SW480 (cell line): Measurements from ENCODE around the gene UNCX.
A peak's percentile ranks its signal among the peaks of the same experiment; 100 is the strongest.

Experiments used
- DNase-seq: peaks from one replicate; pipeline ENCODE4 v3.0.0-alpha.2; 2016; ENCODE audit warnings: low spot score

The UNCX gene

DNA sequence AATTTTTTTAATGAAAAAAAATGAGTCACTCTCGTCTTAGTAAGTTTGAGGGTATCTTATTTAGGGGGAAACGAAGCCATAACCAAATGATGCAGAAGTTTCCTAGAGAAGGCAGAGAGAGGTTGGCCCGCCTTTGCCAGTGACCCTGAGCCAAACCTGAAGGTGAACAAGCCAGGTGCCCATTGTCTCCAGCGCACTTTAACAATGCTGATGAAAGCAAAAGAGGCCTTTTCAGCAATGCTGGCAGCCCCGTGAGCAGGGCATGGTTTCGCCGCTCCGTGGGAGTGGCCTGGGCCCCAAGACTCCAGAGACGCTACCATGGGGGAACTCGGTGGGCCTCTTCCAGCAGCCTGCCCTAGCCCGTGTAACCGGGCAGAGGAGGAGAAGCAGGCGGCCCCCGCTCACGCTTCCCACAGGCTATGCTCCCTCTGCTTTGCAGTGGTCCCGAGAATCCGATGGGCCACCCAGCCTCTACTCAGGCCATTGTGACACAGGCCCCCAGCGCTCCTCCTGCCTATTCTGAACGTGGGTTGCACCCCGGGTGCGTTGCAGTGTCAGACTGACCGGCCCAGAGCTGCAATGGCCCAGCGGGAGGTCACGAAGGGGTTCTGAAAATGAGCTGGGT is 14.0 kb upstream of the UNCX start:
- DNase-seq, result no peak

DNA sequence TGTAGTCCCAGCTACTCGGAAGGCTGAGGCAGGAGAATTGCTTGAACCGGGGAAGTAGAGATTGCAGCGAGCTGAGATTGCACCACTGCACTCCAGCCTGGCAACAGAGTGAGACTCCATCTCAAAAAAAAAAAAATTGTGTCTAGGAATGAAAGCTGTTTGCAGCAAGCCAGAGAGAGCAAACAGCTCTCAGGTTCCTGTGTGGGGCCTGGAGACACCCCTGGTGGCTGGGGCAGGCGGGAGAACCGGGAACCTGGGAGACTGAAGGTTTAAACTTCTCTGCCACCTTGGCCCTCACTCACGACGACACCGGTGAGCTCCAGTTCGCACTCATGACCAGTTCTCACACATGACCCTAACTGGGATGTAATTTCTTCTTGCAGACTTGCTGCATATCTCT is 13.2 kb upstream of the UNCX start:
- DNase-seq, result no peak

DNA sequence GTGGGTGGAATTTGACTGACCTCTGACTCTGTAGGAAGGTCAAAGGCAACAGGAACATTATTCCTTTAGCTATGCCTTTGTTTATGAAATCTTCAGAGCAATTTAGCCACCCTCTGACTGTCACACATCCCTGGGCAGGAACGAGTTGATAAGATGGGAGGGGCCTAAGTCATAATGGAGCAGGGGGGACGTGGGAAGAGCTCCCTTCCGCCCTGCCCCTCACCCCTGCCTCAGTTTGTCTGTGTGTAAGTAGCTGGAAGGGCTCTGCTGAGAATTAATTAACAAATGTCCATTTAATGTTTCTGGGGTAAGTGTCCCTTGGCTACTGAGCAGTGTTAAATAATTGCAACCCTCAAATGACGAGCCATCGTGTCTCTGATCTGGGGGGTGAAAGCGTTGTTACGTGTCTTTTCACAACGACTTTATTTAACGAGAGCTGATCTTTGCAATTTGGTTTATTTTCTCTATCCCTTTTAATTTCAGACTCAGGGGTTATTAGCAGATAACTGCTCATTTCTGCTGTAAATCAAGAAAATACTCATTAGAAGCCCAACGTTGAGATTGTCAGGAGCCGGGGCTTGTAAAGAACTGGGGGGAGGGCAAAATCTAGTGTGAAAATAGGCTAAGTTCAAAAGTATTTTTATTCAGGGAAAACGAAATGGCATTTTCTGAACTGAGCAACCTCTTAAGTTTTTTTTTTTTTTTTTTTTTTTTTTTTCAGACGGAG is 12.5 kb upstream of the UNCX start:
- DNase-seq, result no peak

DNA sequence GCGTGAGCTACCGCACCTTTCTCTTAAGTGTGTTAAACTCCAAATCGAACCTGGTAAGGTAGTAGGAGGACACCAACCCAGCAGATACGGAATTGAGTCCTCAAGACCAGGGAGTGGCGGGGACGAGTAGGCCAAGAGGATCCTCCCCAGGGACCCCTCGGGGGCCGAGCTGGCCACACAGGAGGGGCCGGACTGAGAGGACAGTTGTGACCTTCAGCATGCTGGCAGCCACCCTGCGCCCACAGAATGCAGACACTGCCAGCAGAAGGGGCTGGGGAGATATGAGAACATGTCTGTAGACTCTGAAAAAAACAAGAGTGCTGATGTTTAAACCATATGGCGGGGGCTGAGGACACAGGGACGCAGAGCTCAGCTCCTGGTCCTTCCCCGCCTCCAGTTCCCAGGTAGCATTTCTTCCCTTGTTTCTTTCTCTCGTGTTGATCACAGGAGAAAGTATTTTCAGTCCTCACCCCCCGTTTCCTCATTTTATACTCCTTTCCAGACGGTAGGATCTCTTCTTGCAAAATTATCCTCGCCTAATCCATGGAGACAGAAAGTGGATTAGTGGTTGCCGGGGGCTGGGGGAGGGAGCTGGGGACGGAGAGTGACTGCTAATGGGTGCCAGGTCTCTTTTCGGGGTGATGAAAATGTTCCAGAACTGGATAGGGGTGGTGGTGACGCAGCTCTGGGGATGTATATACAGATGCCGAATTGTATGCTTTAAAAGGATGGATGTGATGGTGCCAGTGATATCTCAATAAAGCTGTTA is 11.5 kb upstream of the UNCX start:
- no peak for DNase-seq

DNA sequence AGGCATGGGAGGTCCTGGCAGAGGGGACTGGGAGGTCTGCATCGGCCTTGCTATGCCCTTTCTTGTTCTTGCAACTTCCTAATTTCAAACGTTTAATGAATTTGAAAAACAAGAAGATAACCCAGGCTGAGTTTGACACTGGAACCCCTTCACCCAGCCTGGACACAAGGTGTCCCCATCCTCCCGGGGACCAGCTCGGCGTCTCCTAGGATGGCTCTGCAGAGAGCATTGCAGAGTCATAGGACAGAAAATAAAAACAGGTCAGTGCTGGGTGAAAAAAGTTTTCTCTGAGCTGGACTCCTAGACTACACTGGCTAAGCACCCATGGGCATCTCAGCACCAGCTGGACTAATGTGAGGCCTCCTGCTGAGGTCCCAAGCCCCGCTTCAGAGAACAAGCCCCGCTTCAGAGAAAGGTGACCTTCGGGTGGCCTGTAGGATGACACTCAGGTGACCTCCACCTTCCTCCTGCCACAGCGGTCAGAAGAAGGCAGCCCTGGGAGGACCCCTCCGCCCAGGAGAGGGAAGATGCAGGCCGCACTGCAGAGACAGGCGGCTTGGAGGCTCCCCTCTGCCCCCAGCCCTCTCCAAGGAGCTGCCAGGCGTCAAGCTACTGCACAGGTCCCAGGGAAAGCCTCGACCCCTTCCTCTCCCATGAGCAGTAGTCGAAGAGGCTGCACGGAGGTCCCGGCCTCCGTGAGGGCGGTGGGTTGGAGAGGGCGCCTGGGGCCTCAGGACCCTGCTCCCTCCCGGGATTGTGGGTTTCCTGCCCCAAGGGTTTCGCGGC is 9.3 kb upstream of the UNCX start:
- peak; percentile 39 for DNase-seq

DNA sequence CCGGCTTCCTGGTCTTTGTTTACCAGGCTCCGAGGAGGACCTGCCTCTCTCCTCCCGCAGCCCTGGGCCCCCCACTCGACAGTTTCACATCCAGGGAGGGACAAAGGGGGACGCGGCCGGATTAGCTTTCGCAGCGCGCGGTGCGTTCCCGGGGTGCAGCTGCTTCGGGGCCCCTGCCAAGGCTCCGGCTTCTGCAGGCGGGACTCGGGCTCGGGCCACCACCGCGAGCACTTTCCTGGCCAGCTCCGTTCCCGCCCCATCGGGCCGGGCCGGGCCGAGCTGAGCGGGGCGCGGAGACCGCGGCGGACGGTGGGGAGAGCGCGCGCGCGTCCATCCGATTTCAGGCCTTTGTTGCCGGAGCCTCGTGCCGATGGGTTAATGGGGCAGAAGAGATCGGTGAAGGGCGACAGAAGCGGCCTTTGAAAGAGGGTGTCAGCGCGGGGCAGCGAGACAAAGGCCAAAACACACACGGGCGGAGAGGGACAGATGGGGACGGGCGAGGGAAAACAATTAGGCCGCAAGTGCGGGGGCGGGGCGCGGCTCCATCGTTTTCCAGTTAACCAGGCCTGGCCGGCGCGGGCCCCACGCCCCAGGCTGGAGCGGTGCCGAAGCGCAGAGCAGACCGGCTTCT is 8.5 kb upstream of the UNCX start:
- DNase-seq, result no peak

DNA sequence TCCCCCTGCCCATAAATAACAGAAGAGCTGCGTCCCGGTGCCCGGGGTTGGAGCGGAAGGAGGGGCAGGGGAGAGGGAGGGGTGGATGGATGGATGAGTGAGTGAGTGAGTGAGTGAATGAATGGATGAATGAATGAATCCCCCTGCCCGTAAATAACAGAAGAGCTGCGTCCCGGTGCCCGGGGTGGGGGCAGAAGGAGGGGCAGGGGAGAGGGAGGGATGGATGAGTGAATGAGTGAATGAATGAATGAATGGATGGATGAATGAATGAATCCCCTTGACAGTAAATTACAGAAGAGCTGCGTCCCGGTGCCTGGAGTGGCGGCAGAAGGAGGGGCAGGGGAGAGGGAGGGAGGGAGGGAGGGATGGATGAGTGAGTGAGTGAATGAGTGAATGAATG is 7.6 kb upstream of the UNCX start:
- DNase-seq, result no peak

DNA sequence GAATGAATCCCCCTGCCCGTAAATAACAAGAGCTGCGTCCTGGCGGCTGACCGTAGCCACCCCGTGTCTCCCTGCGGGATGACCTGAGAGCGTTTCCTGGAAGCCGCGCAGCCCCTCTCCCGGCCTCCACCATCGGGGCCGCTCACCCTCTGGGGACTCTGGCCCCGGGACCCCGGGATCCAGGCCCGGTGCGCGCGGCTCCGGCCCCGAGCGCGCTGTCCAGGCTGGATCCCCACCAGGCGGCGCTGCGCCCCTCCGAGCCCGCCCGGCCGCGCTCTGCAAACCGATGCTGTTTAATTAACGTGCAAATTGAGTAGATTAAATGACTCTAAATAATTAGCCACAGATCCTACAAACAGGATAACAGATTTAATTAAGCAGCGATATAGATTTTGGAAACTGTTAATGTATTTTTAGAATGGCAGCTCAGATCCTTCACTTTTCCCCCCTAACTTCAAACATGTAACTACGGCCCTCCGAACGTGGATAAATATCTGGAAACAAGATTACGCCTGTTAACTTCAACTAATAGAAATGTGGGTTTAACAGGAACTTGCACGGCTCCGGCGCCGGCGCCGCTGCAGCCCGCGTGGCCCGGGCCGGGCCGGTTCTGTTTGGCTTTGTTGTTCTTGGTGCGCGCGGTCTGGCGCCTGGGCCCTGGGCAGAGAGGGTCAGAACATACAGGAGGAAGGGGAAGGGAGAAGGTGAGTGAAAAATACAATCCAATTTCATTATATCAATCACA is 7.1 kb upstream of the UNCX start:
- no peak for DNase-seq

DNA sequence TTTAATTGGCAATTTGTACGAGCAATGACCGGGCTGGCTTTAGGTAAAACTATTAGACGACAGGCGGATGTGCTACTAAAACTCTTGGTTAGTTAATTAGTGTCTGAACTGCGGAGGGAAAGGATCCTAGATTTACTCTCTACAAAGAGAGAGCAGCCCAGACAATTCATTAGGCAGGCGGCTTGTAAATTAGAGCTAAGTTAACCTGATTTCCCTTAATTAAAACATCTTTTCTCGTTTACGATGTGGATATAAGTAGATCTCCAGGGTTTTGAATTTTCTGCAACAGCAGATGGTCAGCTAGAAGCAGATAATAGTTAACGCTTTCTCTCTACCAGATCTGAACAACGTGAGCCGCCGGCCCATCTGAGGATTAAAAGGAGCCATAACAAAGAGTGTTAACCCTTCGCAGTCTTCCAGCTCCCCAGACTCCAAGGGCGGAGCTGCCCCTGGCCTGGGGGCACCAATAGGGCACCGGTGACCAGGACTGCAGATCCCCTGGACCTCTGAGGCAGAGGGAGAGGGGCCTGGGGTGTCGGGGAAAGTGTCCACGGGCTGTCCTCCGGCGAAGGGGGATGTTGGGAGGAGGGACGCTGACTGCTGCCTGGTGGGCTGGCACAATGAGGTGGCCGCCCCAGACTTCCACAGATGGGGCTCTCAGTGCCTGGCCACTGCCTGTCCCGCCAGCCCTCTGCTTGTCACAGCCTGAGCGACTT is 6.3 kb upstream of the UNCX start:
- no peak for DNase-seq

DNA sequence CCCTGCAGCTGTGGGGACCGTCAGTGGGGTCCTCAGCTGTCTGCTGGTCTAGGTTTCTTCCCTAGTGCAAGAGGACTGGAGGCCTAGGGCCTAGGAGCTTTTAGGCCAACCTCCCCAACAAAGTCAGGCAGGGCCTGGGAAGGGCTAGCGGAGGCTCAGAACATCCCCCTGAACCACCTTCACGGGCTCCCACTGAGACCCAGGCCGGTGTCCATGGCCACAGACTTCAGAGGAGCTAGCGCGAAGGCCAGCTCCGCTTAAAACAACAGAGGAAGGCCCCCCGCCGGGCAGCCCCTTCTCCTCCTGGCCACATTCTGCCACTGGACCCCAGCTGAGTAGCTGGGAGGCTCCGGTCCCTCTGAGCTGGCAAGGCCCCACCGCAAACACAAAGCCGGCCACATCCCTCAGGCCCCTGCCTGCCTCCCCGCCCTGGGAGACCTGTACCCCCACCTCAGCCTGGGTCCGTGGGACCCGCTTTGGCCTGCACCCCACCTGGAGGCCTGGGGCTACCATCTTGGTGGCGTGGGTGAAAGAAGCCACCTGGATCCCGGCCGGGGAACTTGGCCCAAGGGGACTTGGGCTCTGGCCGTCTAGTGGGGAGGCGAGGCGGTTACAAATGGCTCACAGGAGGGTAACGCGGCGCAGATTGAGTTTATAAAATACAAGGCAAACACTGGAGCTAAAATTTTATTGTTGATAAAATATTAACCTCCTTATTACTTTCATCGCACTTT is 5.4 kb upstream of the UNCX start:
- DNase-seq, result no peak

DNA sequence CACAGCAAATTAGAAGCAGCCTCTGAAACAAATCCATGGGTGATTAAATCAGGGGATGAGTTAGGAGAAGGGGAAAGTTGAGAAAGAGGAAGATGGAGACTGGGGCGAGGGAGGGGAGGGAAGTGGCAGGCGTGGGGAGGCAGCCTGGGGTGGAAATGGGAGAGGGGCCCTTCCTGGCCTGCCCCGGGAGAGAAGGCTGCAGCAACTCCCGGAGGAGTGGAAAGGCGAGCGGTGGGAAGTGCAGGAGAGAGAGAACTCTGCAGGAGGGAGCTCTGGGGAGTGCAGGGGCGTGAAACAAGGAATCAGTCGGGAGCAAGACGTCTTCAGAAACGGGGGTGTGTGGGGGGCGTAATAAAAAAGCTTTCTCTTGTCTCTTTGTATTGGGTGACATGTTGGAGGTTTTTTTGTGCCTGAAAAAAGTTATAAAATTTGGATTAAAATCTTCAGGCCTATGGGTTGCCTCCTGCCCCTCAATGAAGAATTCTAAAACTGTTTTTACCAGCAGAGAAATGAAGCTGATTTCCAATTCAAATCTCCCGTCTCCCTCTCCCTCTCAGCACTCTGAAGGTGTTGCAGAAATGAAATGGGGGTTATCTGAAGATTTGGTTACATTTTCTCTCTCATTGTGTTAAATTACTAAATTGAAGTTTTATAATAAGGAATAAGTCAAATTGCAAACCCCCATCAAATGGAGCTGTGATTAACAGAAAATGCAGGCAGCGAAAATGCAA is 4.7 kb upstream of the UNCX start:
- DNase-seq, result no peak

DNA sequence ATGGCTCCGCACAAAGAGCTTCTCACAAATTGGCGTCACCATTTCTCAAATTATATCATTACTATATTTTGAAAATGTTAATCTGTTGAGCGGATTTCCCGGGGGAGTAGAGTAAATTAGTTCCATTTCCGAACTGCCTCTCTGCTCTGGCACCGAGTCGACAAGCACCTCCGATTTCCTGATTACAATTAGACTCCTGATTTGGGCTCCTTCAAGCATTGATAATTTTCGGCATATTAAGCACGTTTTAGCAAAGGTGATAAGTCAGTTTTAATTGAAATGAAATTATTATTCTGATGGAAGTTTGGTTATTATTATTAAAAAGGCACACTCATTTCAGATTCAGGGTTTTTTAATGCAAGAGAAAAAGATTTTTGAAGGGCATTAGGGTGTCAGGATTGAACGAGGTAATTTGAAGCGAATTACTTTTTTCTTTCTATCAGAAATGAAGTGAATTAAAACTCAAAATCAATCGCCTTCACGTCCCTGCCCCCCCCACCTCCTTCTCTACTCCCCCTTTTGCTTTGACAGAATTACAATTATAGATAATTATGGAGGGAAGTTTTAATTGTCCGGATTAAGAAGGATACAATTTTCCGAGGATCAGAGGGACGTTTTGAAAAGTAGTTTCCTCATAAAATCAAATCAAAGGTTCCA is 4.0 kb upstream of the UNCX start:
- no peak for DNase-seq

DNA sequence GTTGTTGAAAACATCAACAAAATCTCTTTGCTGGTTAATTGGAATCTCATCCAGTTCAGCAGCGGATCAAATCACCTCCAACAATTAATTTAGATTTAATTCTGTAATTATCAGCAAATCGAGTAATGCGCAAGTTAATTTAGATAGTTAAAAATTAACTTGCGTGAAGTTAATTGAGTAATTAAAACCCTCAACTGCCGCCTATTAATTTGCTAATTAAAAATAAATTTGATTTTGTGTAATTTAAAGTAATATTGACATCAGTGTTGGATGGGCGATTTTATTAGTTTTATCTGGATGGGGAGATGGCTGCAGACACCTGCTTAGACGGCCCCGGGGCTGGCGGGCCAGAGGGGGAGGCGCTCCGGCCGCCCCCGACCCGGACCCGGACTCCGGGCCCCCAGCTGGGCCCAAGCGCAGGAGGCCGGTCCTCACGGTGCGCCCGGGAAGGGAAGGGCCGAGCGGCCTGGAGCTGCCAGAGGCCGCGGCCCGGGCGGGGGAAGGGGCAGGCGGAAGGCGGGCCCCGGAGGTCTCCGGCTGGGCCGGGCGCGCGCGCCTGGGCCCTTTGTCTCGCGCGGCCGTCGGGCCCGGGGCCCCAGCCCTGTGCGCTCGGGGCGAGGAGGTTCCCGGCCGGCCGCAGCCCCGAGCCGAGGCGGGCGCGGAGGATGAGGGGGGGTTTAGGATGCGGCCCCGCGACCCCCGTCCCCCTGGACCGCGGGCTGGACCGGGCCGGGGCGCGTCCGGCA is 3.3 kb upstream of the UNCX start:
- no peak for DNase-seq

DNA sequence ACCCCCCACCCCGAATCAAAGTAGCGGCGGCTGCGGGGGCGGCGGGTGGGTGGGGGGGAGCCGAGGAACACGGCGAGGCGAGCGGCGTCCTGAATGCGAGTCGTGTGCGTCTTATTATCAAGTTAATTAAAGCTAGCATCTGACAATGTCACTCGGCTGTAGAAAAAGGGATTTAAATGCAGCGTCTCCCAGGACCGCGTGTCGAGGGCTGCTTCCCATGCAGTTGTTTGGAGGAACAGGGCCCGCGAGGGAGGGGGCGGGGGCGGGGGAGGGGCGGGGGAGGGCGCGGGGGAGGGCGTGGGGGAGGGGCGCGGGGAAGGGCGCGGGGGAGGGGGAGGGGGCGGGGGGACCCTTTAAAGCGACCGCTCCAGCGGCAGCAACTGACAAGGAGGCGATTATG is 2.7 kb upstream of the UNCX start:
- no peak for DNase-seq

DNA sequence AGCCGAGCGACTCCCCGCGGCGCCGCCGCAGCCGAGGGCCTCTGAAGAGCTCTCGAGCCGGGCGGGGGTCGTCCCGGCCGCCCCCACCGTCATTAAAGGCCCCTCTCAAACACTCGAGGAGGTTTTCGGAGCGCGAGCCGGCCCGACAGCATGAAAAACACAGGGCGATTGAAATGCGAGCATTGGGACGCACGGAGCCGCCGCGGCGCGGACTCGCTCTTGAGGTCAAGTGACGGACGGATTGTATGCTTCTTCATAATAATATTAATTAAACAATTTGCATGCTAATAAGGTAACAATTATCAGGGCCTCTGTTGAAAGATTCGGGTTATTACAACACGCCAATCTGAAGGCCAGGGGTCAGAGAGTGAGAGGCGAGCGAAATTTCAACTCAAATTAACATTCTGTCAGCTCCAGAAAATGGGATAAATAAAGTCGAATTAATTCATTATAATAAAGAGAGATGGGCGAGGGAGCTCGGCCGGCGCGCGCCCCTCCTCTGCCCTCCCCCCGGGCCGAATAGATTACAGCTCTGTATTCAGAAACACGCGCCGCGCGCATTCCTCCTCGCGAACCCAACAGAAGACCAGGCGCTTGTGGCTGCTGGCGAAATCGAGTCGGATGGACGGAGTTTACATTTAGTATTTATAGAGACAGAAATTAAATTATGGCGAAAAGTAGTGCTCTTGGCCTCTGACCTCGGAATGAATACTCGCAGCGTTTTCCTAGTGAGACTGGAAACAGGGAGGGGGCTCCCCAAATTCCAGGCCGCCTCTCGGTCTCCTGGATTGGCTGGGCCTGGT is 2.1 kb upstream of the UNCX start:
- no peak for DNase-seq

DNA sequence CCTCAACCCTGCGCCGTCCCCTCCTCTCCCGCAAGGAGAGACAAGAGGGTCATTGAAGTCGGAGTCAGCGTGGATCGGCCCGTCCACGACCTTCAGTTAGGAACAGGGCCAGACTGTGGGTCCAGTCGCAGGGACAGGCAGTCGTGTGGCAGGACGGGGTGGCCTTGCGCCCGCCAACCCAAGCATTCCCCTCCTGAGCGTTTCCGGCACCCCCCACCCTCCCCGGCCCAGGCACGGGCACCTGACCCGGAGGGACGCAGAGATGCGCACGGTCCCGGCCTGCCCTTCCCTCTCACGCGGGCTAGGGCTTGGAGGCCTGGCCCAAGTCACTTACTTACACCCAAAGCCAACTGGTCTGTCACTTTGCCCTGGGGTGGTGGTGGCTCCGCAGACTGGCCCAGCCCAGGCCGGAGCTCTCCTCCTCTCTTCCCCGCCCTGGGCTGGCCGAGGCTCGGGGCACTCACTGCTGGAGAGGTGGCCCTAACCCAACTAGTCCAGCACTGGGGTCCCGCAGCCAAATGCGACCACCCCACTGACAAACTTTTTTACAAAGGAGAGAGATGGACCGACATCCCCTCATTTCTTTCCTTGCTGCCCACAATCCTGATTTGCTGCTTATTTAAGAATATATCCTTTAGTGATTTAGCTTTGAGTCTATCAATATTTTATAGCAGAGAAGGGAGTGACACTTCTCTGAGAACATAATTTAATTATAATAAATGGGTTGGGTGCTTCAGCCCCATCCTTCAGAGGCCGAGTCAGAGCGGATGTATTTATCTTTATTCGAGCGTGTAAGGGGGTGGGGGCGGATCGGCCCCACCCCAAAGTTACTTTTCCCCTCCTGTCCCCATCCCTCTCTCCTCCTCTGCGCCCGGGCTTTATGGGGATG is 1.2 kb upstream of the UNCX start:
- DNase-seq, result no peak
